Measurements from ENCODE around the gene MRM1.

- TF ChIP-seq CTCF (IDR thresholded peaks at IDR 0.05; ENCODE audit: low read length) = no peak
- TF ChIP-seq EZH2 (IDR thresholded peaks at IDR 0.05; ENCODE audit: borderline replicate concordance, low read length) = no peak
Observed at GRCh38 chr17:36647636-36648035, 46.3 kb downstream of the MRM1 start.
